Measurements from ENCODE around the gene TP53RK. TPM values are rescaled to one million over a fixed set of nuclear protein-coding genes. Genes with fewer than 3 reads are reported as not detected.

The TP53RK gene
- total RNA-seq, 1 experiment from 2014 or later = 21.5 TPM

DNA sequence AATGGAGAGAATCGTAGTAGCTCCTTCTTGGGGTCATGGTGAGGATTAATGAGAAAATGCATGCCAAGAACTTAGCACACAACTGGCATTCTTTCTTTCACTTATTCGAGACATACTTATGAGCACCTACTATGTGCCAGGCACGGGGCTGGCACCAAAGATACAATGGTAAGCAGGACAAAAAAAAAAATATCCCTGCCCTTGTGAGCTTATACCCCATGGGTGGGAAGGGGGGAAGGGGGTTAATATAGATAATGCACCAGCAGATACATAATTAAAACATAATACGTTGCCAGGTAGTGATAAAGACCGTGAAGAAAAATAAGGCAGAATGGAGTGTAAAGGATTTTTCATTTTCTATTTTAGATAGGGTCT, 46.3 kb downstream of the TP53RK start:
- Histone ChIP-seq H3K79me1 (ENCODE audit: insufficient read depth, low read depth, low read length, poor library complexity, severe bottlenecking) (no peaks in the 10 kb centered on the region), H3K4me1 (ENCODE audit: insufficient read depth, low read length) (no peaks in the 10 kb centered on the region), H3K4ac (ENCODE audit: low read depth, low read length) (no peak overlapping the region), H3K4me2 (ENCODE audit: insufficient read depth, insufficient read length, low read length) (no peak overlapping the region), H3K27ac (ENCODE audit: insufficient read length, low read depth, low read length) (no peak overlapping the region), H2AK5ac (ENCODE audit: insufficient read length, low read length) (no peak overlapping the region), H2BK12ac (ENCODE audit: insufficient read length, low read depth, low read length) (no peak overlapping the region), H3K23ac (ENCODE audit: insufficient read length, low read depth, low read length) (no peak overlapping the region), H2BK120ac (ENCODE audit: low read depth, low read length, poor library complexity, severe bottlenecking) (no peak overlapping the region), H3K9ac (ENCODE audit: extremely low read depth, insufficient read length, low read length) (no peak overlapping the region), H4K20me1 (ENCODE audit: control insufficient read depth, insufficient read depth, insufficient read length) (peaks cover 5% of the 10 kb centered on the region), H2BK5ac (ENCODE audit: insufficient read length, low read length) (no peak overlapping the region), H3K56ac (ENCODE audit: insufficient read length, low read depth, low read length) (no peak overlapping the region), H2AFZ (ENCODE audit: low read length) (no peak overlapping the region), H3K9me3 (ENCODE audit: control insufficient read depth, low read depth, low read length) (no peaks in the 10 kb centered on the region), H3K18ac (ENCODE audit: insufficient read length, low read depth, low read length) (no peak overlapping the region), H2BK15ac (ENCODE audit: low read depth, low read length) (no peak overlapping the region), H3K27me3 (ENCODE audit: insufficient read depth, low read length) (no peaks in the 10 kb centered on the region), H3K14ac (ENCODE audit: insufficient read depth, low read length) (no peak overlapping the region), H3K23me2 (ENCODE audit: insufficient read length, low read depth, low read length, poor library complexity, severe bottlenecking) (no peaks in the 10 kb centered on the region), H2BK20ac (ENCODE audit: low read depth, low read length, poor library complexity, severe bottlenecking) (no peak overlapping the region), H3K79me2 (ENCODE audit: insufficient read depth, low read length) (no peaks in the 10 kb centered on the region), H4K91ac (ENCODE audit: insufficient read length, low read depth, low read length) (no peak overlapping the region), H3T11ph (ENCODE audit: low read length) (no peak overlapping the region), H4K8ac (replicated peaks; ENCODE audit: insufficient read length, low read depth, low read length) (no peak overlapping the region), H4K5ac (ENCODE audit: insufficient read length, low read depth, low read length) (no peak overlapping the region)
- TF ChIP-seq, protein P1, sequence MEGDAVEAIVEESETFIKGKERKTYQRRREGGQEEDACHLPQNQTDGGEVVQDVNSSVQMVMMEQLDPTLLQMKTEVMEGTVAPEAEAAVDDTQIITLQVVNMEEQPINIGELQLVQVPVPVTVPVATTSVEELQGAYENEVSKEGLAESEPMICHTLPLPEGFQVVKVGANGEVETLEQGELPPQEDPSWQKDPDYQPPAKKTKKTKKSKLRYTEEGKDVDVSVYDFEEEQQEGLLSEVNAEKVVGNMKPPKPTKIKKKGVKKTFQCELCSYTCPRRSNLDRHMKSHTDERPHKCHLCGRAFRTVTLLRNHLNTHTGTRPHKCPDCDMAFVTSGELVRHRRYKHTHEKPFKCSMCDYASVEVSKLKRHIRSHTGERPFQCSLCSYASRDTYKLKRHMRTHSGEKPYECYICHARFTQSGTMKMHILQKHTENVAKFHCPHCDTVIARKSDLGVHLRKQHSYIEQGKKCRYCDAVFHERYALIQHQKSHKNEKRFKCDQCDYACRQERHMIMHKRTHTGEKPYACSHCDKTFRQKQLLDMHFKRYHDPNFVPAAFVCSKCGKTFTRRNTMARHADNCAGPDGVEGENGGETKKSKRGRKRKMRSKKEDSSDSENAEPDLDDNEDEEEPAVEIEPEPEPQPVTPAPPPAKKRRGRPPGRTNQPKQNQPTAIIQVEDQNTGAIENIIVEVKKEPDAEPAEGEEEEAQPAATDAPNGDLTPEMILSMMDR (conservative IDR thresholded peaks at IDR 0.05) = no peak
- peaks cover 5% of the 10 kb centered on the region; the same call in 1 of the 2 replicates for H3K27me3 Mint-ChIP-seq (ENCODE audit: low read depth)
- no peak for DNase-seq
- no peak overlapping the region for H3K4me3 Mint-ChIP-seq
- WGBS (ENCODE audit: extremely low coverage, insufficient read length, low lambda C conversion rate) = no CpG with 5 or more reads among the region's 5 CpGs
- peaks cover 34 to 39% of the 10 kb centered on the region in 2 experiments for H3K4me1 Mint-ChIP-seq
- H3K9me3 Mint-ChIP-seq = no peaks in the 10 kb centered on the region; a peak in 1 of 5 replicates
- peaks cover 0 to 15% (median 0%) of the 10 kb centered on the region in 3 experiments; a peak in 2 of 7 replicates for H3K36me3 Mint-ChIP-seq (ENCODE audit: insufficient read depth in 1 of 3, low read depth in 3 of 3)
- H3K27ac Mint-ChIP-seq = no peak overlapping the region
